Tibial artery (tissue), 4 donors: ENCODE measurements around the gene ALDH1L2.
"Not testable (repeated sequence)": the region's sequence is repeated elsewhere in the genome, so short reads cannot be mapped to it uniquely, and the experiment has no call there.

Source experiments
- DNase-seq, 2 donors: peaks; one replicate each; pipeline ENCODE4 v3.0.0-alpha.2; 2019
- H3K27ac ChIP-seq, 2 donors: fragments of 200-600 bp; sonication (generic) in 1 of 2; 1 replicate in 1 of 2; 2 replicates in 1 of 2; pipeline ENCODE4 v1.5.1; 2018 to 2019; ENCODE audit warnings: mild to moderate bottlenecking in 1 of 2
- H3K27me3 ChIP-seq, 2 donors: fragments of 200-600 bp; sonication (generic) in 1 of 2; one replicate each; pipeline versions ENCODE4 v1.5.1 to v1.6.0; 2016 to 2019
- H3K36me3 ChIP-seq, 3 donors: fragments of 200-600 bp; sonication (generic) in 2 of 3; one replicate each; pipeline ENCODE4 v1.5.1; 2016 to 2019; ENCODE audit warnings: mild to moderate bottlenecking in 2 of 3
- H3K4me1 ChIP-seq, 4 donors: fragments of 200-600 bp; sonication (generic) in 2 of 4; 1 replicate in 3 of 4; 2 replicates in 1 of 4; pipeline ENCODE4 v1.5.1; 2016 to 2019
- H3K4me3 ChIP-seq, 2 donors: fragments of 200-600 bp; sonication (generic) in 1 of 2; 1 replicate in 1 of 2; 2 replicates in 1 of 2; pipeline ENCODE4 v1.5.1; 2018 to 2019; ENCODE audit warnings: mild to moderate bottlenecking in 2 of 2
- H3K9me3 ChIP-seq, 3 donors: fragments of 200-600 bp; sonication (generic) in 1 of 3; one replicate each; pipeline ENCODE4 v1.5.1; 2016 to 2019
- intact Hi-C: fragments of 100-400 bp; cut with DNase I; formaldehyde crosslinking; loops from one replicate; pipeline ENCODE4 v1.15.0; 2023; ENCODE audit warnings: low total_unique reads
- TF ChIP-seq, protein P1 (sequence below), 2 experiments: fragments of 200-600 bp in 1 of 2; fragments of 450-650 bp in 1 of 2; IDR thresholded peaks; one replicate each; pipeline ENCODE4 v1.5.1; 2017 to 2019; ENCODE audit warnings: antibody characterized with exemption in 2 of 2, mild to moderate bottlenecking in 1 of 2, moderate library complexity in 1 of 2

The ALDH1L2 gene

DNA sequence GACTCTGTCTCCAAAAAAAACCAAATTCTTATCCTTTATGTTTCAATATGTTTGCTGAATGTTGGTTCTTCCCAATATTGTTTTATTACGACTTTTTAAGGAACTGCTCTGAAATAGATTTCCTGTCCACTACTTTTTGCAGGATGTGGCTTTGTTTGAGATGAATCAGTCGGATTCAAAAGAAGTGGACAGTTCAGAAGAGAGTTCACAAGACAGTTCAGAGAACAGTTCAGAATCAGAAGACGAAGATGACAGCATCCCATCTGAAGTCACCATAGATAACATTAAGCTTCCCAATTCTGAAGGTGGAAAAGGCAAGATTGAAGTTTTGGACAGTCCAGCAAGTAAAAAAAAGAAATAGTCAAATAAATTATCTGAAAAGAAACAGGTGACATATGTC, 89.9 kb downstream of the ALDH1L2 start:
- Histone ChIP-seq H3K27ac (no peak overlapping the region), H3K4me1 (peaks cover 0 to 4% (median 0%) of the 10 kb centered on the region in 4 donors), H3K4me3 (no peak overlapping the region), H3K27me3 (no peaks in the 10 kb centered on the region), H3K36me3 (peaks cover 46 to 87% (median 55%) of the 10 kb centered on the region in 3 donors), H3K9me3 (no peaks in the 10 kb centered on the region)
- intact Hi-C loops, result no loop called here
- no peak for DNase-seq
- TF ChIP-seq, protein P1, sequence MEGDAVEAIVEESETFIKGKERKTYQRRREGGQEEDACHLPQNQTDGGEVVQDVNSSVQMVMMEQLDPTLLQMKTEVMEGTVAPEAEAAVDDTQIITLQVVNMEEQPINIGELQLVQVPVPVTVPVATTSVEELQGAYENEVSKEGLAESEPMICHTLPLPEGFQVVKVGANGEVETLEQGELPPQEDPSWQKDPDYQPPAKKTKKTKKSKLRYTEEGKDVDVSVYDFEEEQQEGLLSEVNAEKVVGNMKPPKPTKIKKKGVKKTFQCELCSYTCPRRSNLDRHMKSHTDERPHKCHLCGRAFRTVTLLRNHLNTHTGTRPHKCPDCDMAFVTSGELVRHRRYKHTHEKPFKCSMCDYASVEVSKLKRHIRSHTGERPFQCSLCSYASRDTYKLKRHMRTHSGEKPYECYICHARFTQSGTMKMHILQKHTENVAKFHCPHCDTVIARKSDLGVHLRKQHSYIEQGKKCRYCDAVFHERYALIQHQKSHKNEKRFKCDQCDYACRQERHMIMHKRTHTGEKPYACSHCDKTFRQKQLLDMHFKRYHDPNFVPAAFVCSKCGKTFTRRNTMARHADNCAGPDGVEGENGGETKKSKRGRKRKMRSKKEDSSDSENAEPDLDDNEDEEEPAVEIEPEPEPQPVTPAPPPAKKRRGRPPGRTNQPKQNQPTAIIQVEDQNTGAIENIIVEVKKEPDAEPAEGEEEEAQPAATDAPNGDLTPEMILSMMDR (IDR thresholded peaks at IDR 0.05), result no peak

DNA sequence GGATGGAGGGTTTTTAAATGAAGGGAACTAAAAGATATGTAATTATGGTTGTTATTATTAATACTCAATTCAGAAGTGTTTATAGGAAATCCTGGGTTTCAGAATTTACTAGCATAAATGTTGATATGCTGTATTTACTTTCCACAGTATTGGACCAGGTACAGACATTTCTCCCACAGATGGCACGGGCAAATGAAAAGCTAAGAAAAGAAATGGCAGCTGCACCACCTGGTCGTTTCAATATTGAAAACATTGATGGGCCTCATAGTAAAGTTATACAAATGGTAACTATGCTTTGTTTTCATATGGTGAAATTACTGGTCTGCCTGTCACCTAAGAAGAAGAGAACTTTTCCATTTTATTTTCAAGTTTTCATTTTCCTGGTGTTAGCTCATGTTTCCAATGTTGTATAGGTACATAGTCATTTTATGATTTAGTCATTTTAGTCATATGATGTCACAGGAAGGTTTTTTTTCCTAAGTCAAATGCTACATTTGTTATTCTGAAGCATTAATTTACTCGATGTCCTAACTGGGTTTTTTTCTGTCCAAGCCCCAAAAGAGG, 92.6 kb downstream of the ALDH1L2 start:
- Histone ChIP-seq H3K36me3 (peaks cover 42 to 61% (median 50%) of the 10 kb centered on the region in 3 donors), H3K9me3 (no peaks in the 10 kb centered on the region), H3K27me3 (no peaks in the 10 kb centered on the region), H3K27ac (no peak overlapping the region), H3K4me1 (peaks cover 0 to 17% (median 13%) of the 10 kb centered on the region in 4 donors), H3K4me3 (no peak overlapping the region)
- intact Hi-C loops, result no loop called here
- no peak for DNase-seq
- TF ChIP-seq, protein P1 (IDR thresholded peaks at IDR 0.05), result no peak

- intact Hi-C loops, result no loop called here
- no peak overlapping the region for H3K4me3 ChIP-seq
- no peak overlapping the region for H3K27ac ChIP-seq
- H3K9me3 ChIP-seq, result no peaks in the 10 kb centered on the region
- H3K27me3 ChIP-seq, result no peaks in the 10 kb centered on the region
- TF ChIP-seq, protein P1 (IDR thresholded peaks at IDR 0.05), result no peak
- H3K36me3 ChIP-seq, result peaks cover 35 to 54% (median 43%) of the 10 kb centered on the region in 3 donors
- DNase-seq, result no peak
- peaks cover 0 to 17% (median 14%) of the 10 kb centered on the region in 4 donors for H3K4me1 ChIP-seq
These were observed 93.3 kb downstream of the ALDH1L2 start for GRCh38 chr12:104990950-104991349.

DNA sequence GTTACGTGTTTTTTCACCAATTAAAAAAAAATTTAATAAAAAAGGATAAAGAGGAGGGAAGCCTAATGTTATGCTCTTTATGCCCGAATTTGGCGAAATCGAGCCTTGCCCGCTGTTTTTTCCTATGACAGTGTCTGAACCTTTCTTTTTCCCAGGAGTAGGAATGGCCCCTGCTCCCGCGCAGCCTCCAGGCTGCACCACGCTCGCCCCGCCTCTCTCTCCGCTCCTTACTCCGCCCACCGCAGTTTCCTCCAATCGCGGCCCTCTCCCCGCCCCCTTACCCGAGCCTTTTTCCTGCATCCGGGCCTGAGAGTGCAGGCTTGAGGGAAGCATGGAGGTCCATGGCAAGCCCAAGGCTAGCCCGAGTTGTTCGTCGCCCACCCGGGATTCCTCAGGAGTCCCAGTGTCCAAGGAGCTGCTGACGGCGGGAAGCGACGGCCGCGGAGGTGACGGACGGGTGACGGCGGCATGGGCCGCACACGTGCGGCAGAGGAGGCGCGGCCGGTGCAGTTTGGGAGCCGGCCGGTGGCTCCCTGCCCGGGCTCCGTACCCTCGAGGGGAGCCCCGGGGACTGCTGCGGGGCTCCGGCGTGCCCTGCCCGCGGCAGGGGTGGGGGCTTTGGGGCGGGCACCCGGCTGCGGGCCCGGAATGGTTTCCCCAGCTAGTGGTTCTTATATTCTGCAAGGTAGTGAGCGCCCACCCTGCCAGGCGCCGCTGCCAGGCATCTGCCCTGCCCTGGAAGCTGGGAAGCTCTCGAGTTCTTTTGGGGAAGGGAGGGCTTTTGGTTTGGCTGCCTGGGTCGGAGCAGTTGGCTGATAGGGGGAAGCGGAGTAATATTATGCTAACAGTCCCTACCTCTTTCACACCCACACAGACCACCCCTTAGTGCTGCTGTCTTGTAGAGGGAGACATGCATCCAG, 98.0 kb downstream of the ALDH1L2 start, which contains the start of gene NOPCHAP1:
TSS of gene NOPCHAP1 (plus strand) at position 295 of the 920 bp plus-strand sequence. CDS start at position 332, 37 bp downstream.
- H3K27ac ChIP-seq, result peak within 1 kb of the TSS; percentile 76 to 79
- peaks cover 0 to 22% (median 16%) of the 10 kb centered on the region in 4 donors for H3K4me1 ChIP-seq
- H3K4me3 ChIP-seq, result peak within 1 kb of the TSS; percentile 69 to 86
- H3K27me3 ChIP-seq, result no peaks in the 10 kb centered on the region
- H3K9me3 ChIP-seq, result no peaks in the 10 kb centered on the region
- TF ChIP-seq, protein P1 (IDR thresholded peaks at IDR 0.05), result peak in 1 of 2 experiments; percentile 12
- intact Hi-C loops, result no loop called here
- peaks cover 9 to 15% (median 10%) of the 10 kb centered on the region in 3 donors for H3K36me3 ChIP-seq
- DNase-seq, result peak; percentile 95 to 97

- peaks cover 0 to 10% (median 1%) of the 10 kb centered on the region in 3 donors for H3K36me3 ChIP-seq
- H3K4me1 ChIP-seq, result peaks cover 0 to 22% (median 16%) of the 10 kb centered on the region in 4 donors
- H3K27me3 ChIP-seq, result no peaks in the 10 kb centered on the region
- H3K4me3 ChIP-seq, result no peak overlapping the region
- intact Hi-C loops, result no loop called here
- H3K27ac ChIP-seq, result no peak overlapping the region
- no peaks in the 10 kb centered on the region for H3K9me3 ChIP-seq
- DNase-seq, result no peak
- TF ChIP-seq, protein P1 (IDR thresholded peaks at IDR 0.05), result no peak
These were observed 99.1 kb downstream of the ALDH1L2 start for GRCh38 chr12:104985206-104985605.

DNA sequence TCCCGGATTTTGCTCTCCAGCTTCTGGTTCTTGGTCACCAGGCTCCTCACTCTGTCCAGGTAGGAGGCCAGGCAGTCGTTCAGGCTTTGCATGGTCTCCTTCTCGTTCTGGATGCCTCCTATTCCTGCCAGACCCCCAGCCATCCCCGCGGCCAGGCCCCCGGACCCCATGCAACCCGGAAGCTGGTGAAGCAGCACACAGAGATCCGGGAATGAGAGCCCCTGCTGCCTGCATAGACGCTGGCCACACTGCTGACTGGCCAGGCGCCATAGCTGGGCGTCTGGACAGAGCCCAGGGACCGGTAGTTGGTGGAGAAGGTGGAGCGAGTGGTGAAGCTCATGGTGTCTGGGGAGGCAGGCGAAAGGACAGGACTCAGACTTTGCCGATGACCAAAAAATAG, 106.6 kb downstream of the ALDH1L2 start:
- H3K27me3 ChIP-seq, H3K27ac ChIP-seq, H3K36me3 ChIP-seq, H3K4me3 ChIP-seq, DNase-seq, H3K9me3 ChIP-seq, intact Hi-C loops, H3K4me1 ChIP-seq: not testable (repeated sequence)
